Stimulated activated CD4-positive, alpha-beta T cell treated with anti-CD3 and anti-CD28 coated beads, Interleukin-12 subunit alpha, Interleukin-12 subunit beta, amount 100 ng/mL, for 24 hours (primary cell): ENCODE data around the gene POLR2B.
"Not testable (repeated sequence)": the region's sequence is repeated elsewhere in the genome, so short reads cannot be mapped to it uniquely, and the experiment has no call there.

Source experiments
- DNase-seq, 2 experiments: peaks; one replicate each; pipeline ENCODE4 v3.0.0-alpha.2; 2020; ENCODE audit warnings: low read depth in 2 of 2

Gene POLR2B

DNA sequence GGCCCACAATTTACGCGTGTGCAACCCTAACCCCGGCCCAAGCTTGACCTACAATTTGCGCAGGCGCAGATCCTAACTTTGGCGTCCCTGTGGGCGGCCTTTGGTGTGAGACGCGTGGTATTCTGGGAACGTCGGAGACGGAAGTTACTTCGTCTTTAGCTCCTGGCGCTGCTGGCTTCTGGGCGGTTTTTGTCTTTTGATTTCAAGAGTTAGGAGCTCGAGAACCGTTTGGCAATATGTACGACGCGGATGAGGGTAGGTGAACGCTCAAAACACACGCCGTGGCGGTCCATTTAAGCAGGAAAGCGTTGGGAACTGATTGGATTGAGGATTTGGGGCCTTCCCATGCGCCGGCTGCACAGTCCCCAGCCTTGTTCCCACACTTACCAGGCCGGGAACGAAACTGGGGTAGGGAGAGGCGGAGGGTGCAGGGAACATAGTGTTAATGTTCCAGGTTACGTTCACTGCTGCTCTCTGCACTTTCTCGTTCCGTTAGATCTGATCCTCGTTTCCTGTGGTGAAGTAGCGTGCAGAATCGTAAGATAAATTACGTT is at the start of gene POLR2B:
TSS of gene POLR2B (plus strand) at position 147 of the 554 bp plus-strand sequence. CDS start at position 237, 90 bp downstream.
- DNase-seq: peak; percentile 78 to 87

DNA sequence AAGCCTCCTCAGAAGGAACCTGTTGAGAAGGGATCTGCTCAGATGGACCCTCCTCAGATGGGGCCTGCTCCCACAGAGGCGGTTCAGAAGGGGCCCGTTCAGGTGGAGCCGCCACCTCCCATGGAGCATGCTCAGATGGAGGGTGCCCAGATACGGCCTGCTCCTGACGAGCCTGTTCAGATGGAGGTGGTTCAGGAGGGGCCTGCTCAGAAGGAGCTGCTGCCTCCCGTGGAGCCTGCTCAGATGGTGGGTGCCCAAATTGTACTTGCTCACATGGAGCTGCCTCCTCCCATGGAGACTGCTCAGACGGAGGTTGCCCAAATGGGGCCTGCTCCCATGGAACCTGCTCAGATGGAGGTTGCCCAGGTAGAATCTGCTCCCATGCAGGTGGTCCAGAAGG is 48.1 kb upstream of the POLR2B start:
- no peak for DNase-seq

DNA sequence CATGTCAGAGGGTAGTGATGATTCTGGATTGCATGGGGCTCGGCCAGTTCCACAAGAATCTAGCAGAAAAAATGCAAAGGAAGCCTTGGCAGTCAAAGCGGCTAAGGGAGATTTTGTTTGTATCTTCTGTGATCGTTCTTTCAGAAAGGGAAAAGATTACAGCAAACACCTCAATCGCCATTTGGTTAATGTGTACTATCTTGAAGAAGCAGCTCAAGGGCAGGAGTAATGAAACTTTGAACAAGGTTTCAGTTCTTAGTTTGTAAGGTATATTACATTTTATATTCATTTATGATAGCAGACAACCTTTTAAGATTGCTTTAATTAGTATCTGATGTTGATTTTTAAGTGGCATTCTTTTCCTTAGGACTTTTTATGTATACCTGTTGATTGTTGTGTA is 46.8 kb upstream of the POLR2B start:
- DNase-seq: no peak

DNA sequence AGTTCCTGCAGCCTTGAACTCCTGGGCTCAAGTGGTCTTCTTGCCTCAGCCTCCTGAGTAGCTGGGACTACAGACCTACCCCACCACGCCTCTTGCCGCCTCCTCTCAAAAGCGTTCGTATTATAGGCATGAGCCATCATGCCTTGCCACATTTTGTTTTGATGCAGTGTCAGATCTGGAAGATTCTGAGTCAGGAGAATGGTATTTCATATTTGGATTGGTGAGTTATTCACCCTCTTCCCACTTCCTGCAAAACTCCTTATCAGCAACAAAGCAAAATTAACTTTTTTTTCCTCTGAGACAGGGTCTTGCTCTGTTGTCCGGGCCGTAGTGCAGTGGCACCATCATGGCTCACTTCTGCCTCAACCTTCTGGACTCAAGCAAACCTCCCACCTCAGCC is 41.4 kb upstream of the POLR2B start:
- no peak for DNase-seq

DNA sequence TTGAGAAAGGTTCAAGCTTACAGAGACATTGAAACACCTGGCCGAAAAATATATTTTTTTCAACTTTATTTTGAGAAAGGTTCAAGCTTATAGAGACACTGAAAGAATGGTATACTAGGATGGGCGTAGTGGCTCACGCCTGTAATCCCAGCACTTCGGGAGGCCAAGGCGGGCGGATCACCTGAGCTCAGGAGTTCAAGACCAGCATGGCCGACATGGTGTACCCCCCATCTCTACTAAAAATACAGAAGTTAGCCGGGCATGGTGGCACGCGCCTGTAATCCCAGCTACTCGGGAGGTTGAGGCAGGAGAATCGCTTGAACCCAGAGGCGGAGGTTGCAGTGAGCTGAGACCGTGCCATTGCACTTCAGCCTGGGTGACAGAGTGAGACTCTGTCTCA is 38.9 kb upstream of the POLR2B start:
- DNase-seq: not testable (repeated sequence)

DNA sequence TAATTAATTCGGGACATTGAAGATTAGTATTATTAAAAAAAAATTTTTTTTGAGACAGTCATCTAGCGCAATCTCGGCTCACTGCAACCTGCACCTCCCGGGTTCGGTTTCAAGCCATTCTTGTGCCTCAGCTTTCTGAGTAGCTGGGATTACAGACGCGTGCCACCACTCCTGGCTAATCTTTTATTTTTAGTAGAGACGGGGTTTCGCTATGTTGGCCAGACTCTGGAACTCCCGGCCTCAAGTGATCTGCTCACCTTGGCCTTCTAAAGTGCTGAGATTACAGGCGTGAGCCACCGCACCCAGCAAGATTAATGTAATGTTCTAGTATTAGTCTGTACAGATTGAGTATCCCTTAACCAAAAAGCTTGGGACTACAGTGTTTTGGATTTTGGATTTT is 38.3 kb upstream of the POLR2B start:
- no peak for DNase-seq

DNA sequence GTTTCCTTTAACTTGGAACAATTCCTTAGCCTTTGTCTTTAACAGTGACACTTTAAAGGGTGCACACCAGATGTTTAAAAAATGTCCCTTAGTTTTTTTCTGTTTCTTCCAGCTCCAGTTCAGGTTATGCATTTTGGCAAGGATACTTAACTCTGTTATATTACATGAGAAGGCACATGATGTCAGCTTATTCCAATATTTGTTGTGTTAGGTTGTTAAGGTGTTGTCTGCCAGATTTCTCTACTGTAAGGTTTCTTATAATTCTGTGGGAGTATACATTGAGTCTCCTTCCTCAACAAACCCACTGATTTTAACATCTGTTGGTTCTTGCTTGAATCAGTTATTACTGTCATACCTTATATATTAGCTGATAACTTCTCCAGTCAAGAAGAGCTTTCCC is 37.7 kb upstream of the POLR2B start:
- no peak for DNase-seq

DNA sequence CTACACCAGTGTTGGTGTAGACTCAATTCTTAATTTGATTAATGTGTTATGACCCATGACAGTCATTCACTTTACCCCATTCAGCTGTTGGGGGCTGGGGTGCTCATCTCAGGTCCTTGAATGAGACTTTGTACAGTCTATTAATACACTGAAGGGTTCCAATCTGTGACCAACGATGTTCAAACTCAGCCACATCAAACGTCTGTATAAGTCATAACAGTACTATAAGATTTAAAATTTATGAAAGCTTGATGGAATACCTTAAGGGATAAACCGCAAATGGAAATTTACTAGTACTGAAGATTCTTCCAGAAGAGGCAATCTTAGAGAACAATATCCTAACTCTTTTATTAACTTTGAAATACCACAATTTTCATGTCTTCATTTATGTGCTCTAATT is 37.3 kb upstream of the POLR2B start:
- DNase-seq: no peak

DNA sequence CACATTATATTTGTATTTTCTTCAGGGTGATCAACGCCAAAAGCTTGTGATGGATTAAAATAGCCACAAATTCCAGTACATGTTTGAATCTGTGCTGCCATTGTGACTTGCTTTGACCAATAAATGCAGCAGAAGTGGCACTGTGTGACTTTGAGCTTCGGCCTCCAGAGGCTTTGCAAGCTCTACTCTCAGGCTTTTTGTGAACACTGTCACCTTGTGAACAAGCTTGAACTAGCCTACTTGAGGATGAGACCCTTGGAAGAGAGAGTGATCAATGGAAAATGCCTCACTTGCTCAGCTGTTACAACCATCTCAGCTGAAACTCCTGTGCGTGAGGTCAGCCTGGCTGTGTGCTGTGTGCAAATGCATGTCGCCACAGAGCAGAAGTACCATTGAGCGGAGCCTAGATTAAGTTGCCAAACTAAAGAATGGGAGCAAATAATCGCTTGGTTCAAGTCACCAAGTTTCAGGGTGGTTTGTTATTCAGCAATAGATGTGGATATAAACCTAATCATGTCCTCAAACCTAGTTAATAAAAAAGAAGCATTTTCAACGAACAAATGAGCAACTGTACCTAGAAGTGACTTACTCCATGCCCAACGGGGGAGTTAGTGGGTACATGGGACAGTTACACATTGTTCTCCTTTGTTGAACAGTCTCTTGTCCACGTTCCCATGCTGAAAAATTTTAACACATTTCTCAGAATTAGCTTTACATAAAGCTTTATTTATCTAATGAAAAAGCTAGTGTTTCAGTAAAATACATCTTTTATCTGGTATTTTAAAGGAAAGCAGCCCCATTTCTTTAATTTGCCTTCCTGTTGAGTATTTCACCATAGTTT is 24.8 kb upstream of the POLR2B start:
- DNase-seq: no peak

DNA sequence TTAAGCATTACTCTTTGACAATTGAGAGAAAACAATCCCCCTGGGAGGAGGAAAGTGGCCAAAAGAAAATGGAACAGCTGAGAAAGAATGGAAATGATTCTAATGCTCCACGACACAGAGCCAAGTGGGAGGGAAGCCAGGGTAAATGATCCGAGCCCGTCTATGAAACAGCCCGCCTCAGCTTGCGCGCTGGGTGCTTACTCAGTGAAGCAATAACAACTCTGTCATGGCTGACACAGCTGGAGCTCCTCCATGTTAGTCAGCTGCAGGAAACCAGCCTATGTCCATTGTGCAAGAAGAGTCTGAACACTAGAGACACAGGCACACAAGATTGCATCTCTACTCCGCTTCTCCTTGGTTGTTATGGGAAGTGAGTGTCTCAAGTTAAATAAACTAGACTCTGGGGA is 20.6 kb upstream of the POLR2B start:
- no peak for DNase-seq

DNA sequence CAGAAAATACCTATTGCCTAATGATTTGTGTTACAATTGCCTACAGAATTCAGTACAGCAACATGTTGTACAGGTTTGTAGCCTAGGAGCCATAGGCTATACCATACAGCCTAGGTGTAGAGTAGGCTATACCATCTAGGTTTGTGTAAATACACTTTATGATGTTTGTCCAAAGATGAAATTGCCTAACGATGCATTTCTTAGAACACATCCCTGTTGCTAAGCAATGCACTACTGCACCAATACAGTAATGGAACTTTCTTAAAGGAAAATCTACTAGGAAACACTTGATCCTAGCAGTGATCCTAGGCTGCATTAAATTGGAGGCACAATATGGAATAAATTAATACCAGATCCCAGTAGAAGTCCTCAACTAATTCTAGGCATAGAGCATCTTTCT is 19.6 kb upstream of the POLR2B start:
- DNase-seq: no peak

DNA sequence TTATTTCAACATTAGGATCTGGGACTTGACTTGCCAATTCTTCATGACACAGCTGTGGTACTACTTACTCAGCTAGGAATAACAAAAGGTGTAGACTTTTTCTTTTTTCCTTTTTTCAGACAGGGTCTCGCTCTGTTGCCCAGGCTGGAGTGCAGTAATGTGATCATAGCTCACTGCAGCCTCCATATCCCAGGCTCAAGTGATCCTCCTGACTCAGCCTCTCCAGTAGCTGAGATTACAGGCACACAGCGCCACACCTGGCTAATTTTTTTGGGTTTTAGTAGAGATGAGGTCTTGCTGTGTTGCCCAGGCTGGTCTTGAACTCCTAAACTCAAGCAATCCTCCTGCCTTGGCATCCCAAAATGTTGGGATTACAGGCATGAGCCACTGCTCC is 17.6 kb upstream of the POLR2B start:
- DNase-seq: no peak

DNA sequence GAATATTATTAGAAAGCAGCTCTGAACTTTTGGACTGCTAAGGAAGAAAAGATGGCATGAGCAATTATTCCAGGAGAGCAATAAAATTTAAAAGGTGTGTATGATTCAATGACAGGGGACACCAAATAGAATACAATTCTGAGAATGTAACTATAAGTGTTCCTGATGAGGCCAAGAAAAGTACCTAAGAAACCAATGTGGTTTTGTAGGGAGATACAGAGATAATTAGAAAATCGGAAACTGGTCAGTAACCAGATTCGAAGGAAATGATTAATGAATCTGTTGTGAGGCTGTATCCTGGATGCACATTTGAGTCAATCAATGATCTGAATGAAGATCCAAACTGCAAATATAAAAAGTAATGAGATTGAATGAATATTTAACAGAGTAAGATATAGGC is 7.3 kb upstream of the POLR2B start:
- DNase-seq: no peak

DNA sequence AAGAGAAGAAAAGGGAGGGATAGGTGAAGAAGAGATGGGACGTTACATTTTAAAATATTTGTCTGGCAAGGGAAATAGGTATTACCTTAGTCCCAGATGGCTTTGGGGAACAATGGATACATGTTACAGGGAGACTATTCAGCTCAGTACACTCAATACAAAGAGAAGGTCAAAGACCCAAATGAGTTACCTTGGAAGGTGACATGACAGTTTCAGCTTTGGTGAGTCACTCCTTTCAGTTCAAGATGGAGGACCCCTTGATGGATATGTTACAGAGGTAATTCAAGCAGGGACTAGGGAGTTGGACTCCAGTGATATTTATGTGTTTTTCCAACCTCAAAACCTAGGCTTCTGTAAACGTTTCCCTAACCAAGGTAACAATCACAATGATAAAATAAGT is 6.3 kb upstream of the POLR2B start:
- no peak for DNase-seq

DNA sequence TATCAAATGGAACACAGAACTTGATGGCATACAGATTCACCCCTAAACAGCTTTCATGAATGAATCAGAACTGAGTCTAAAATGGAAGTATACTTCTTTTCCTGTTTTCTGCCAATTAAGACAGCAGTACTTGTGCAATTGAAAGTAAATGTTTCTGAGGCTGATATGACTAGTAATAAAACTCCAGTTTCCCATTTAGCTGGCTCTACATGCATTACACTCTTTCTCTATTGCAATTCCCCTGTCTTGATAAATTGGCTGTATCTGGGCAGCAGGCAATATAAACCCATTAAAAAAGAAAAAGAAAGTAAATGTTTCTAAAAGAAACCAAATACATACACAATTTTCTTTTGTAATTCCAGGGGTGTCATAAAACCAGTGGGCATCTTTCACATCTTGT is 5.9 kb upstream of the POLR2B start:
- no peak for DNase-seq

DNA sequence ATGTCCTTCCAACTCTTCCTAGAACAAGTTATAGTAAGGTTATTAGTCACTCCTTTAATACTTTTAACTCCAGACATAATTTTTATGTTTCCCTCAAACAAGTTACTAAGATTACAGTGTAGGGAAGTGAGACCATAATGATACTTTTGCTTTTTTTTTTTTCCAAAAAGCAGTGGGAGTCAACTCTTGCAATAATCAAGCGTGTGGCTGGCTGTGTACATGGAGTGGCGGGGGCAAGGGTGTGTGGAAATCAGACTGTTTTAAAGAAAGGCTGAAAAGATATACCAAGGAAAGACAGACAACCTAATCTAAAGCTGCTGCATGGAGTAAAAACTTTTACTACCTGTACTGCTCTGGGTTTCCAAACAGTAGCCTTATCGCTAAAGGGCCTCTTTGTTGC is 5.4 kb upstream of the POLR2B start:
- no peak for DNase-seq

DNA sequence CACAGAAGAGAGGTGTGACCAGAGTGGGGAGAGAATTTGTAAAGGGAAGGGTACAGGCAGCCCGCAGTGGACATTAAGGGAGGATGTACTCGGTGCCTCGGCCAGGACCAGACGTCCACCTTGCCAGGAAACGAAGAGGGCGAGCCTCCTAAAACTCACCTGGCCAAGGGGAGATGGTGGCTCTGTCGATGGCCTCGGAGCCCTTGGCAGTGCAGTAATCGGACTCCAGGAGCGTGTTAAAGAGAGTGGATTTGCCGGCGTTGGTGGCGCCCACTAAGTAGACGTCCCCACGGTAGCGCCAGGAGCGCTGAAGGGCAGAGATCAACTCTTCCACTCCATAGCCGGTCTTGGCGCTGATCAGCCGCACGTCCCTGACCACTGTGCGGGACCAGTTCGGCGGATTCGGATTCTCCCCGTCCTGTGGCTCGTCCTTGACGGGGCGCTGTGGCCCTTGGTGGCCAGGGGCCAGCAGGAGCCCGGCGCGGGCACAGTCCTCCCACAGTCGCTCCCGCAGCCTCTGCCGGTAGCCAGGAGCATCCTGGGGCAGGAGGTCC is 2.3 kb upstream of the POLR2B start:
- DNase-seq: no peak

DNA sequence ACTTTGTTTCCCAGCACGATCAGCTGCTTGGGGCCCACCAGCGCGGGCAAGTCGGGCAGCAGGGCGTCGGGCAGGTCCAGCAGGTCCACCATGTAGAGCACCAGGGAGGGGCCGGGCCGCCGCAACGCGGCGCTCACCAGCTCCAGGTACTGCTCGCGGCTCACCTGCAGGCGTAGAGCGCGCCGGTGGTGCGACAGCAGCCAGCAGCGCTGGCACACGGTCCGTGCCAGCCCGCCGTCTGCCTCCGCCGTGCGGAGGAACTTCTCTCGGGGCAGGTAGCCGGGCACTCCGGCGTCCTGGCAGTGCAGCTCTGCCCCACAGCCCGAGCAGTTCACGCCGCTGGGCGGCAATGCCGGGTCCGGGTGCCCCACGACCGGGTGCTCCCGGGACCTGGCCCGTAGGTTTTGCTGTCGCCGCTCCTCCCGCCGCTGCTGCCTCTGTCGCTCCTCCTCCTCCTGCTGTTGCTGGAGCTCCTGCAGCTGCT is 1.8 kb upstream of the POLR2B start:
- DNase-seq: peak in 1 of 2 experiments; percentile 22

DNA sequence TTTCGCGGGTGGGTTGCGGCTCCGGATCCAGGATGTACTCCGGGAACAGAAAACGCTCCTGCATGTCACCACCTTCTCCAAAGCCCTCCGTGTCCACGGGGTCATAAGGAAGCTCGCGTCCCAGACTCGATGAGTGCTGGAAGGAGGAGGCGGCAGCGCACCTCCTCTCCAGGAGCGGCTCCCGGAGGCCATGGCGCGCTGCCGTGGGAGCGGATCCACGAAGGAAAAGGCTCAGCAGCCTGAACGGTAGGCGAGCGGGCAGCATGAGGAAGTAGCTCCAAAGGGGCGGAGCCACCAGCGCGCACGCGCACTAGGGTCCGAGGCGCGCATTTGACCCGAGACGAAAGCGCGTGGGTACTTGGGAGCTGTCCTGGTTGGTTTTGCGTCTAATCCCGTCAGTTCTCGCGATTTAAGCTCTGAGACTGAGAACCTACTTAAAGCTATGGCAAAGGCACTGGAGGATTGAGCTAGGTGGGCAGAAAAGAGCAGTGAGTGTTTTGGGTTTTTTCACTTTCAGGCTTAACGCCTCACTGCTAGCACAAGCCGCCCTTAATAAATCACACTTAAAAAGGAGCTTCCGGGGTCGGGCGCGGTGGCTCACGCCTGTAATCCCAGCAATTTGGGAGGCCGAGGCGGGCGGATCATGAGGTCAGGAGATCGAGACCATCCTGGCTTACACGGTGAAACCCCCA is 1.2 kb upstream of the POLR2B start, which contains the start of gene NOA1:
TSS of gene NOA1 (minus strand) at position 286 of the 692 bp plus-strand sequence. CDS start at position 265, 21 bp downstream.
- DNase-seq: peak; percentile 94 to 97

DNA sequence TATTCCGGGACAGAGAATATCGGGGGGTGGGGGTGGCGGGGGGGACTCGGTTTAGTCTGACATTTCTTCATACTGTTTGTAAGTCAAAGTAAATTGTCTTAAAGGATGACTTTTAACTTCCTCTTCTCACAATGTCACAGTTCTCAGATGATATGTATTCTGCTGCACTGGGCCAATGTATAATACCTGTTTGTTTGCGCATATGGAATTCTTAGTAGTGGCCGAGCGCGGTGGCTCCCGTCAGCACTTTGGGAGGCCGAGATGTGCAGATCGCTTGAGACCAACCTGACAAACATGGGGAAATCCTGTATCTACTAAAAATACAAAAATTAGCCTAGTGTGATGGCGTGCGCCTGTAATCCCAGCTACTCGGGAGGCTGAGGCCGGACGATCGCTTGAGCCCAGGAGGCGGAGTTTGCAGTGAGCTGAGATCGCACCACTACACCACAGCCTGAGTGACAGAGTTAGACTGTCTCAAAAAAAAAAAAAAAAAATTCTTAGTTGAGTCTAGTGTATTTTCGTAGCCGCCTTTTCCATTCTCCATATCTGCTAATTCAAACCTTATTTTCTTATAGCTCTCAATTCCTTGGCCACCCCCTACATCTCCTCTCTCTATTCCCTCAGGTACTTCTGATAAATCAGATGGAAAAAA is 851 bp downstream of the POLR2B start:
- DNase-seq: peak in 1 of 2 experiments; percentile 22

DNA sequence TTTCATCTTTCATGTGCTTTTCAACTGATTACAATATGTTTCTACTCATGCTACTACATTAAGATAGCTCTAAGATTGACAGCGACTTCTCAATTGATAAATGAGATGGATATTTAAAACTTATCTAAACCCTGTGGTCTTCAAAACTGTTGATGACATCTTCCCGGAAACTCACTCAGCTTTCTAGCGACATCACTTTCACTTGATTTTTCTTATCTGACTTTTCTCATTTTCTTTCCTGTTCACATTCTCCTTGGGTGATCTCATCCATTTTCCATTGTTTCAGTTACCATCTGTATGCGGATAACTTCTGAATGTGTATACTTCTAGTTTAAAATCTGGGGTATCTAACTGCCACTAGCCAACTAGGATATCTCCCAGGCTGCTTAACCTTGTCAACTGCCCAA is 3.1 kb downstream of the POLR2B start:
- DNase-seq: no peak

DNA sequence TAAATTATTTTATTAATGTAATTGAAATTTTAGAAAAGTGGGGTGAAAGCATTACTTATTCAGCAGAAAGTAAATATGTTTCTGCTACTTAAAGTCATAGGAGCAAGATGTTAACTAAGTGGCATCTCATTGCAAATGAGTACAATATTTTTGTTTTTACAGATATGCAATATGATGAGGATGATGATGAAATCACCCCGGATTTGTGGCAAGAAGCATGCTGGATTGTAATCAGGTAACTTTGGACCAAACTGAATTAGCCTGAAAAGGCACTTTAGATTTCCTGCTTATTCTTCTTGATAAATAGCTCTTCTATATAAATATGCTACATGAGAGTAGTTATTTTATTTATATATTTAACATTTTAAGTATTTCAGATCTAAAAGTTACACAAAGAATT is 7.5 kb downstream of the POLR2B start:
- DNase-seq: no peak
